HK-2 (cell line): ENCODE data around the gene VPS4A.
"Not testable (repeated sequence)": the region's sequence is repeated elsewhere in the genome, so short reads cannot be mapped to it uniquely, and the experiment has no call there.

ENCODE experiments used
- DNase-seq: peaks from one replicate; pipeline ENCODE4 v3.0.0-alpha.2; 2018; ENCODE audit not compliant: unreplicated experiment

Gene VPS4A

GRCh38 chr16:69327585-69328310, 16.6 kb downstream of the VPS4A start:
- no peak for DNase-seq

GRCh38 chr16:69328854-69329316, 17.7 kb downstream of the VPS4A start:
- DNase-seq: no peak

- DNase-seq: no peak
These were observed 18.5 kb downstream of the VPS4A start for GRCh38 chr16:69329369-69330285.

- DNase-seq: peak; percentile 96
These were observed 19.3 kb downstream of the VPS4A start, which contains the start of gene PDF for GRCh38 chr16:69330286-69331109. PDF (minus strand) TSS chr16:69330588; CDS start chr16:69330570, 18 bp downstream.

- DNase-seq: no peak
These were observed 23.5 kb downstream of the VPS4A start for GRCh38 chr16:69334696-69335095.

- no peak for DNase-seq
These were observed 27.6 kb downstream of the VPS4A start for GRCh38 chr16:69338557-69339288.

- peak; percentile 97 for DNase-seq
These were observed 28.3 kb downstream of the VPS4A start, which contains the start of the genes COG8 and NIP7 for GRCh38 chr16:69339289-69340094. COG8 (minus strand) TSS chr16:69339564; CDS start chr16:69339552, 12 bp downstream. NIP7 (plus strand) TSS chr16:69339772; CDS start chr16:69339830, 58 bp downstream.

- no peak for DNase-seq
These were observed 29.0 kb downstream of the VPS4A start for GRCh38 chr16:69340095-69340644.

GRCh38 chr16:69344171-69344570, 33.0 kb downstream of the VPS4A start:
- no peak for DNase-seq

GRCh38 chr16:69345923-69346322, 34.8 kb downstream of the VPS4A start:
- DNase-seq: no peak

GRCh38 chr16:69346683-69347082, 35.5 kb downstream of the VPS4A start:
- DNase-seq: no peak

- DNase-seq: no peak
These were observed 37.1 kb downstream of the VPS4A start for GRCh38 chr16:69348222-69348621.

- DNase-seq: no peak
These were observed 38.4 kb downstream of the VPS4A start for GRCh38 chr16:69349536-69349935.

- DNase-seq: no peak
These were observed 39.5 kb downstream of the VPS4A start for GRCh38 chr16:69350536-69351133.

- peak; percentile 24 for DNase-seq
These were observed 40.3 kb downstream of the VPS4A start, which contains the start of gene TMED6 for GRCh38 chr16:69351309-69352027. TMED6 (minus strand) TSS chr16:69351786; CDS start chr16:69351753, 33 bp downstream.

- not testable (repeated sequence) for DNase-seq
These were observed 48.9 kb downstream of the VPS4A start for GRCh38 chr16:69360070-69360469.

- no peak for DNase-seq
These were observed 52.1 kb downstream of the VPS4A start for GRCh38 chr16:69363281-69363717.

GRCh38 chr16:69364088-69364487, 52.9 kb downstream of the VPS4A start:
- no peak for DNase-seq
